Endothelial cell of umbilical vein (primary cell): ENCODE results near the gene KRTAP4-8. TPM values are rescaled to one million over a fixed set of nuclear protein-coding genes. Genes with fewer than 3 reads are reported as not detected.

Experiments used
- BruUV-seq: library from RNA; stranded (reverse); fragments of 400-500 nt; replicated peaks from 2 replicates; lab custom pipeline; 2021; lab: Mats Ljungman, UMichigan
- CTCF ChIA-PET: fragments of 300-600, 350-600 bp; sonication (Branson Sonifier 250); formaldehyde crosslinking; loops from one replicate; lab custom pipeline; 2021; ENCODE audit warnings: antibody characterized with exemption, inconsistent platforms; lab: Charles Lee
- POLR2A ChIA-PET: fragments of 300-600, 350-600 bp; sonication (Branson Sonifier 250); formaldehyde crosslinking; loops from one replicate; lab custom pipeline; 2021; ENCODE audit warnings: antibody characterized with exemption, inconsistent platforms; lab: Charles Lee
- DNase-seq: peaks from one replicate; pipeline ENCODE4 v3.0.0-alpha.2; 2011; ENCODE audit warnings: low read depth, low spot score
- FAIRE-seq: peaks from 2 replicates; lab custom pipeline; 2011; peaks lifted over from hg19 to GRCh38; lab: Jason Lieb, UNC
- H2AFZ ChIP-seq: 2 replicates; pipeline ENCODE4 v1.6.0; 2012; ENCODE audit warnings: low read depth, low read length, control low read depth, inconsistent platforms
- H3K27ac ChIP-seq: 2 replicates; pipeline ENCODE4 v1.5.1; 2011; ENCODE audit warnings: low read depth, mild to moderate bottlenecking, control low read depth, low read length, moderate library complexity; ENCODE audit not compliant: insufficient read depth
- H3K27me3 ChIP-seq, 2 experiments: 2 replicates each; pipeline versions ENCODE4 v1.6.0 to v1.6.1; 2011; ENCODE audit warnings: low read length in 2 of 2, mixed read lengths in 1 of 2; ENCODE audit not compliant: control insufficient read depth in 2 of 2, insufficient read depth in 2 of 2
- H3K36me3 ChIP-seq, 2 experiments: 2 replicates in 1 of 2; 3 replicates in 1 of 2; pipeline ENCODE4 v1.5.1; 2011; ENCODE audit warnings: low read length in 2 of 2, mild to moderate bottlenecking in 1 of 2, moderate library complexity in 1 of 2; ENCODE audit not compliant: control insufficient read depth in 2 of 2, insufficient read depth in 2 of 2; ENCODE audit errors: extremely low read depth in 1 of 2
- H3K4me1 ChIP-seq: 3 replicates; pipeline ENCODE4 v1.5.1; 2011; ENCODE audit warnings: mild to moderate bottlenecking, low read length; ENCODE audit not compliant: control insufficient read depth, insufficient read depth; ENCODE audit errors: extremely low read depth
- H3K4me2 ChIP-seq: 2 replicates; pipeline ENCODE4 v1.6.1; 2011; ENCODE audit warnings: low read length, control low read depth, mixed read lengths; ENCODE audit not compliant: insufficient read depth
- H3K4me3 ChIP-seq, 3 experiments: fragments of 200-600 bp in 1 of 3; sonication (generic), shearing (Covaris generic) in 1 of 3; replicated peaks in 1 of 3; 2 replicates each; pipeline ENCODE4 v1.5.1; 2011 to 2016; ENCODE audit warnings: control low read depth in 3 of 3, low read length in 3 of 3, mild to moderate bottlenecking in 2 of 3, inconsistent platforms in 1 of 3, low read depth in 1 of 3, moderate library complexity in 1 of 3; ENCODE audit not compliant: insufficient read depth in 1 of 3
- H3K79me2 ChIP-seq: 2 replicates; pipeline ENCODE4 v1.6.0; 2012; ENCODE audit warnings: low read length, inconsistent platforms; ENCODE audit not compliant: control insufficient read depth, insufficient read depth
- H3K9ac ChIP-seq: replicated peaks from 2 replicates; pipeline ENCODE3; 2011; ENCODE audit warnings: low read length, control low read depth; ENCODE audit not compliant: insufficient read depth; ENCODE audit errors: extremely low read depth
- H3K9me1 ChIP-seq: replicated peaks from 3 replicates; pipeline ENCODE4 v1.6.0; 2011; ENCODE audit warnings: mild to moderate bottlenecking, low read length; ENCODE audit not compliant: control insufficient read depth, insufficient read depth; ENCODE audit errors: extremely low read depth
- H3K9me3 ChIP-seq: replicated peaks from 2 replicates; pipeline ENCODE4 v1.5.1; 2012; ENCODE audit warnings: low read length, inconsistent platforms; ENCODE audit not compliant: control insufficient read depth, insufficient read depth
- H4K20me1 ChIP-seq: replicated peaks from 2 replicates; pipeline ENCODE3; 2011; ENCODE audit warnings: mild to moderate bottlenecking, low read length; ENCODE audit not compliant: control insufficient read depth, insufficient read depth; ENCODE audit errors: extremely low read depth
- EZH2 ChIP-seq: IDR thresholded peaks from 2 replicates; pipeline ENCODE4 v1.6.1; 2012; ENCODE audit warnings: borderline replicate concordance, low read depth, mild to moderate bottlenecking, moderate library complexity, low read length, inconsistent platforms; ENCODE audit not compliant: severe bottlenecking
- FOS ChIP-seq: IDR thresholded peaks from 2 replicates; pipeline ENCODE4 v1.6.1; 2011; ENCODE audit warnings: mild to moderate bottlenecking, low read length, moderate library complexity, borderline replicate concordance; ENCODE audit not compliant: insufficient read depth
- GATA2 ChIP-seq: IDR thresholded peaks from 2 replicates; pipeline ENCODE4 v1.7.0; 2011; ENCODE audit warnings: low read depth, mild to moderate bottlenecking, moderate library complexity, mixed read lengths, low read length; ENCODE audit not compliant: insufficient read length, insufficient read depth
- JUN ChIP-seq: IDR thresholded peaks from 2 replicates; pipeline ENCODE4 v1.6.1; 2011; ENCODE audit warnings: borderline replicate concordance, low read depth; ENCODE audit not compliant: insufficient read length, insufficient read depth
- MYC ChIP-seq: IDR thresholded peaks from one replicate; pipeline ENCODE4 v1.6.1; 2011; ENCODE audit warnings: mild to moderate bottlenecking, low read depth, low read length
- POLR2A ChIP-seq: IDR thresholded peaks from 2 replicates; pipeline ENCODE4 v1.6.1; 2012; ENCODE audit warnings: low read depth, mild to moderate bottlenecking, control low read depth, low read length
- POLR2AphosphoS5 ChIP-seq: IDR thresholded peaks from 2 replicates; pipeline ENCODE4 v1.6.1; 2012; ENCODE audit warnings: low read depth, mild to moderate bottlenecking, control low read depth, low read length, moderate library complexity; ENCODE audit not compliant: insufficient read depth
- dilution Hi-C: fragments of 300-500 bp; cut with MboI; formaldehyde crosslinking; loops from one replicate; pipeline ENCODE4 v1.15.0; 2019; ENCODE audit warnings: low sequenced_read_pairs; ENCODE audit not compliant: extremely low pct_ligation_motif_present
- intact Hi-C: fragments of 100-400 bp; cut with micrococcal nuclease; formaldehyde crosslinking; loops from one replicate; pipeline ENCODE4 v1.10.0; 2022
- polyA plus RNA-seq, 4 experiments: library from polyadenylated mRNA; depleted of rRNA in 3 of 4; stranded (reverse) in 3 of 4; unstranded in 1 of 4; fragments of >200 nt; gene quantifications; 2 replicates each; pipeline versions ENCODE4 v1.2.1 to v1.2.3, GENCODE V29; 2011 to 2012; ENCODE audit warnings: missing spikeins in 1 of 4
- total RNA-seq: library from RNA; stranded (reverse); gene quantifications from 2 replicates; pipeline ENCODE4 v1.2.3, GENCODE V29; 2021
- TF ChIP-seq, protein P1 (sequence below), 2 donors: IDR thresholded peaks; 1 replicate in 1 of 2; 2 replicates in 1 of 2; pipeline ENCODE4 v1.5.1; 2011; ENCODE audit warnings: low read length in 2 of 2, mild to moderate bottlenecking in 2 of 2, moderate library complexity in 2 of 2, control low read depth in 1 of 2, inconsistent platforms in 1 of 2, low read depth in 1 of 2; ENCODE audit not compliant: insufficient read depth in 1 of 2; ENCODE audit errors: extremely low read depth in 1 of 2
- TF ChIP-seq, protein P2 (sequence below): IDR thresholded peaks from 2 replicates; pipeline ENCODE4 v1.6.1; 2011; ENCODE audit not compliant: insufficient read depth, insufficient read length

Gene KRTAP4-8
- total and polyA plus RNA-seq, 2 donors (not counting 3 experiments of a cell fraction or from before 2014, with no cell fraction given), result not detected

GRCh38 chr17:41061964-41062363 is 36.0 kb downstream of the KRTAP4-8 start:
- Histone ChIP-seq H3K4me1 (no peaks in the 10 kb centered on the region), H2AFZ (no peak overlapping the region), H3K9me3 (no peaks in the 10 kb centered on the region), H3K36me3 (no peaks in the 10 kb centered on the region), H3K9ac (no peak overlapping the region), H4K20me1 (no peaks in the 10 kb centered on the region), H3K4me3 (no peak overlapping the region), H3K4me2 (no peak overlapping the region), H3K9me1 (no peaks in the 10 kb centered on the region), H3K27me3 (peaks cover 6 to 12% of the 10 kb centered on the region in 2 experiments), H3K79me2 (no peaks in the 10 kb centered on the region), H3K27ac (no peak overlapping the region)
- CTCF ChIA-PET, result interaction anchor here (1.5 kb wide), 1 partner anchor 153 kb away, joined by 3 read pairs; no protein-coding TSS in a partner anchor
- dilution Hi-C loops (no loop called here), intact Hi-C loops (no loop called here)
- no TSS peak for BruUV-seq
- FAIRE-seq (no peak), DNase-seq (no peak)
- no peak for TF ChIP-seq FOS
- no peak for TF ChIP-seq POLR2AphosphoS5
- no peak for TF ChIP-seq POLR2A
- no peak for TF ChIP-seq GATA2
- TF ChIP-seq, protein P1, sequence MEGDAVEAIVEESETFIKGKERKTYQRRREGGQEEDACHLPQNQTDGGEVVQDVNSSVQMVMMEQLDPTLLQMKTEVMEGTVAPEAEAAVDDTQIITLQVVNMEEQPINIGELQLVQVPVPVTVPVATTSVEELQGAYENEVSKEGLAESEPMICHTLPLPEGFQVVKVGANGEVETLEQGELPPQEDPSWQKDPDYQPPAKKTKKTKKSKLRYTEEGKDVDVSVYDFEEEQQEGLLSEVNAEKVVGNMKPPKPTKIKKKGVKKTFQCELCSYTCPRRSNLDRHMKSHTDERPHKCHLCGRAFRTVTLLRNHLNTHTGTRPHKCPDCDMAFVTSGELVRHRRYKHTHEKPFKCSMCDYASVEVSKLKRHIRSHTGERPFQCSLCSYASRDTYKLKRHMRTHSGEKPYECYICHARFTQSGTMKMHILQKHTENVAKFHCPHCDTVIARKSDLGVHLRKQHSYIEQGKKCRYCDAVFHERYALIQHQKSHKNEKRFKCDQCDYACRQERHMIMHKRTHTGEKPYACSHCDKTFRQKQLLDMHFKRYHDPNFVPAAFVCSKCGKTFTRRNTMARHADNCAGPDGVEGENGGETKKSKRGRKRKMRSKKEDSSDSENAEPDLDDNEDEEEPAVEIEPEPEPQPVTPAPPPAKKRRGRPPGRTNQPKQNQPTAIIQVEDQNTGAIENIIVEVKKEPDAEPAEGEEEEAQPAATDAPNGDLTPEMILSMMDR (IDR thresholded peaks at IDR 0.05; ENCODE audit: extremely low read depth in 1 of 2, insufficient read depth in 1 of 2, low read depth in 1 of 2, low read length in 2 of 2), result no peak
- TF ChIP-seq, protein P2, sequence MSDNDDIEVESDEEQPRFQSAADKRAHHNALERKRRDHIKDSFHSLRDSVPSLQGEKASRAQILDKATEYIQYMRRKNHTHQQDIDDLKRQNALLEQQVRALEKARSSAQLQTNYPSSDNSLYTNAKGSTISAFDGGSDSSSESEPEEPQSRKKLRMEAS, result no peak
- no peak for TF ChIP-seq JUN
- no peak for TF ChIP-seq MYC
- TF ChIP-seq EZH2, result no peak
- POLR2A ChIA-PET, result no interaction called here
